NCI-H69 (cell line): ENCODE measurements around the gene DAP.

Experiments used
- DNase-seq: peaks from one replicate; lab custom pipeline; 2025; lab: John Stamatoyannopoulos, UW

The DAP gene

GRCh38 chr5:10671041-10672008, 89.7 kb downstream of the DAP start:
- DNase-seq: no peak

GRCh38 chr5:10669983-10670382, 91.1 kb downstream of the DAP start:
- DNase-seq: no peak

GRCh38 chr5:10668697-10669096, 92.3 kb downstream of the DAP start:
- DNase-seq: no peak

GRCh38 chr5:10667431-10668057, 93.5 kb downstream of the DAP start:
- no peak for DNase-seq

- DNase-seq: no peak
These were observed 94.3 kb downstream of the DAP start for GRCh38 chr5:10666531-10667299.

- no peak for DNase-seq
These were observed 95.2 kb downstream of the DAP start for GRCh38 chr5:10665799-10666198.

GRCh38 chr5:10664180-10664769, 96.8 kb downstream of the DAP start:
- peak; percentile 48 for DNase-seq

GRCh38 chr5:10663489-10664179, 97.4 kb downstream of the DAP start:
- peak; percentile 48 for DNase-seq

- DNase-seq: no peak
These were observed 98.2 kb downstream of the DAP start for GRCh38 chr5:10662661-10663488.

GRCh38 chr5:10662083-10662482, 99.0 kb downstream of the DAP start:
- no peak for DNase-seq

GRCh38 chr5:10661401-10661800, 99.6 kb downstream of the DAP start:
- no peak for DNase-seq

GRCh38 chr5:10660720-10661387, 100.2 kb downstream of the DAP start:
- DNase-seq: no peak

GRCh38 chr5:10660135-10660534, 100.9 kb downstream of the DAP start:
- no peak for DNase-seq

GRCh38 chr5:10658265-10658664, 102.8 kb downstream of the DAP start:
- no peak for DNase-seq

- no peak for DNase-seq
These were observed 104.8 kb downstream of the DAP start for GRCh38 chr5:10655972-10656830.

- peak; percentile 82 for DNase-seq
These were observed 105.7 kb downstream of the DAP start for GRCh38 chr5:10655161-10655971.

- no peak for DNase-seq
These were observed 106.5 kb downstream of the DAP start for GRCh38 chr5:10654566-10654965.

- no peak for DNase-seq
These were observed 107.2 kb downstream of the DAP start for GRCh38 chr5:10653751-10654400.
